GM19452 (cell line): ENCODE results near the gene LPCAT3.

Experiments
- ATAC-seq: cut with Tn5 transposase; IDR thresholded peaks from one replicate; pipeline ENCODE4 v1.9.1; 2021; ENCODE audit not compliant: unreplicated experiment

LPCAT3 gene

GRCh38 chr12:6965026-6965661, 53.1 kb downstream of the LPCAT3 start:
- ATAC-seq, result no peak

GRCh38 chr12:6964605-6965025, 53.7 kb downstream of the LPCAT3 start:
- no peak for ATAC-seq

- ATAC-seq, result no peak
Measured at GRCh38 chr12:6963791-6964413, 54.4 kb downstream of the LPCAT3 start.

GRCh38 chr12:6963016-6963731, 55.1 kb downstream of the LPCAT3 start:
- no peak for ATAC-seq

GRCh38 chr12:6962285-6963015, 55.8 kb downstream of the LPCAT3 start:
- no peak for ATAC-seq

DNA sequence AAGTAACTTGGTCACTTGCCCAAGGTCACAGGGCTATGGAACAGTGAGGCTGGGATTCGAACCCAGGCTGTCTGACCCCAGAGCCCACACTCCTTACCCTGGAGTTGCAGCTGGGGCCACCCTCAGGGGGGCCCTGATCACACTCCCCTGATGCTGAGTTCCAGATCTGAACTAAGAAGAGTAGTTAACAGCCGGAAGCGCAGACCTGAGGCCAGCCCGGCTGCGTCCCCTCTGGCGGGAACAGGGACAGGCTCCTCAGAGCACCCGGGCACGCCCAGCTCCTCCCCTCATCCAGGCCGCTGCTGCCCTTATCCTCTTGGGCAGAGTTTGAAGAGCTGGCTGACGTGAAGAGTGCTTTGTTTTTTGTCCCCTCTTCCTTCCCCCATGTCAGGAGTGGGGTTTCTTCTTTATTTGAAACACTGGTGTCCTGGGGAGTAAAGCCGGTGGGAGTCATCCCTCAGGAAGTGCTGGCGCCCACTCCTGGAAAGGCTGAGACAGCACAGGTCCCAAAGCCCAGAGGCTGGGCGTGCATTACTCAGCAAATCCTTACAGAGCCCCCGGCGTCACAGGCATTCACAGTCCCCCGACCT, 56.5 kb downstream of the LPCAT3 start:
- ATAC-seq, result no peak

GRCh38 chr12:6961278-6961694, 57.0 kb downstream of the LPCAT3 start:
- ATAC-seq, result no peak

DNA sequence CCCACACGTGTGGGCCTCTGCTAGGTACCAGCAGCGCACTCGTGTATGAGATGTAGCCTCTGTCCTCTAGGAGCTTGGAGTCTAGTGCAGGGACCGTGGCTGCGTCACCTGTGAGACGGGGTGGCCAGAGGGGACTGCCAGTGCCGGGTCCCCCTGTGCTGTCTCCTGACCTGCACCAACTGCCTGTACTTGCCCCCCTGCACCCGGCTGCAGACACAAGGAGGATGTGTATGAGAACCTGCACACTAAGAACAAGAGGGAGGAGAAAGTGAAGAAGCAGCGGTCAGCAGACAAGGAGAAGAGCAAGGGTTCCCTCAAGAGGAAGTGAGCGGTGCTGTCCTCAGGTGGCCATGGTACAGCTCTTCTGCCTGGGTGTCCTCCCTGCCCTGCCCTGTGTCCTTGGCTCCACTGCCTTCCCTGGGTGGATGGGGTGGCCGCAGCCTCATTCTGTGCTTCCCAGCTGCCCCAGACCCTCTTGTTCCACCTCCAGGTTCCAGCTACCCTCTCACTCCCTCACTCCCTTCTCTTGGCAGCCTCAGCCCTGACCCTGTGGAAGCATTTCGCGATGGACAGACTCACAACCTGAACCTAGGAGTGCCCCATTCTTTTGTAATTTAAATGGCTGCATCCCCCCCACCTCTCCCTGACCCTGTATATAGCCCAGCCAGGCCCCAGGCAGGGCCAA, 57.5 kb downstream of the LPCAT3 start:
- no peak for ATAC-seq

DNA sequence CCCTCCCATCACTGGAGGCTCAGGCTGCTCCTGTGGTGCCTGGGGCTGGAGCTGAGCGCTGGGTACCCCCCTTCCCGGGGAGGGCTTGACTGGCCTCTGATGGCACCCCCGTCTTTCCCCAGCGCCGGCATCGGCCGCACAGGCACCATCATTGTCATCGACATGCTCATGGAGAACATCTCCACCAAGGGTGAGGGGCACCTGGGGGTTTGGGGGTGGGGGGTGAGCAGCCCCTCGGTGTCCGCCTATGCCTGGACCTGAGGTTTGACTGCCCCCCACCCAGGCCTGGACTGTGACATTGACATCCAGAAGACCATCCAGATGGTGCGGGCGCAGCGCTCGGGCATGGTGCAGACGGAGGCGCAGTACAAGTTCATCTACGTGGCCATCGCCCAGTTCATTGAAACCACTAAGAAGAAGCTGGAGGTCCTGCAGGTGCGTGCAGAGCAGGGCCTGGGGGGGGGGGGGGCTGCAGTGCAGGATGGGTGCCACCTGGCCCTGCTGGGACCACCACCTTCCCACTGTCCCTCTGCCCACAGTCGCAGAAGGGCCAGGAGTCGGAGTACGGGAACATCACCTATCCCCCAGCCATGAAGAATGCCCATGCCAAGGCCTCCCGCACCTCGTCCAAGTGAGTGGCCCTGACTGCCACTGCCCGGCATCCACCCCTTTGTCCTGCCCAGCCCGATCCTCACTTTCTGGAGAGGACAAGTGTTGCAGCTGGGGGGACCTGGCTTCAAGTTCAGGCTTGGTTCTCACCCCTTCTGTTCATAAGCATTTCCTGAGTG, 58.3 kb downstream of the LPCAT3 start:
- no peak for ATAC-seq

DNA sequence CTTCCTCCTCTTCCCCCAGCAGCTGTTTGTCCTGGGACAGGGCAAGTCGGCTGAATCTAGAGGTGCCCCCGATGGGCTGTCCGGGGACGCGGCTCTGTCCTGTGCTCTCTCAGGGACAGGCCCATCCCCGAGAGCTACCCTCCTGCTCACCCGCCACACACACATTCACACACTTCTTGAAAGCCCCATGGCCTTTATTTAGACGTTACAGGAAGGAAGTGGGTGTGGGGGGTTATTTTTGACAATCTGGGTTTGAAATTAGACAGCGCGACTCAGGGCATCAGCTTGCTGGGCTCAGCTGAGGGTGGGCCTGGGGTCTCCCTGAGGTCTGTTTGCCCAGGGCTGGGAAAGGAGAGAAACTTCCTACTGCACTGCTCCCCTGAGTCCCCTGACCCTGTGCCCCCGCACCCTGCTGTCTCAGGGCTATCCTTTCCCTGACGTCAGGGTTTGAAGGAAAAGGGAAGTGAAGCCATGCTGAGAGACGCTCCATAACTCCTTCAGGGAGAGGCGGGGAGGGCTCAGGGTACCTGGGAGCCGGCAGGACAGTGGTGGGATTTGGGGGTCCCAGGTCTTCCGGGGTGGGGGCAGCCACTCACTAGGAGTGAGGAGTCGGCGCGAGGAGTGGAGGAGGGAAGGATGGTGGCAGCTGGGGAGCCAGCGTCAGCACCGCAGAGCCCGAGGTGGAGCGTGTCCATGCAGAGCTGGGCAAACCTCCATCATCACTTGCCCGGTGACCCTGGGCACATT, 59.0 kb downstream of the LPCAT3 start:
- peak; percentile 41 for ATAC-seq

- no peak for ATAC-seq
Measured at GRCh38 chr12:6958609-6959057, 59.6 kb downstream of the LPCAT3 start.

DNA sequence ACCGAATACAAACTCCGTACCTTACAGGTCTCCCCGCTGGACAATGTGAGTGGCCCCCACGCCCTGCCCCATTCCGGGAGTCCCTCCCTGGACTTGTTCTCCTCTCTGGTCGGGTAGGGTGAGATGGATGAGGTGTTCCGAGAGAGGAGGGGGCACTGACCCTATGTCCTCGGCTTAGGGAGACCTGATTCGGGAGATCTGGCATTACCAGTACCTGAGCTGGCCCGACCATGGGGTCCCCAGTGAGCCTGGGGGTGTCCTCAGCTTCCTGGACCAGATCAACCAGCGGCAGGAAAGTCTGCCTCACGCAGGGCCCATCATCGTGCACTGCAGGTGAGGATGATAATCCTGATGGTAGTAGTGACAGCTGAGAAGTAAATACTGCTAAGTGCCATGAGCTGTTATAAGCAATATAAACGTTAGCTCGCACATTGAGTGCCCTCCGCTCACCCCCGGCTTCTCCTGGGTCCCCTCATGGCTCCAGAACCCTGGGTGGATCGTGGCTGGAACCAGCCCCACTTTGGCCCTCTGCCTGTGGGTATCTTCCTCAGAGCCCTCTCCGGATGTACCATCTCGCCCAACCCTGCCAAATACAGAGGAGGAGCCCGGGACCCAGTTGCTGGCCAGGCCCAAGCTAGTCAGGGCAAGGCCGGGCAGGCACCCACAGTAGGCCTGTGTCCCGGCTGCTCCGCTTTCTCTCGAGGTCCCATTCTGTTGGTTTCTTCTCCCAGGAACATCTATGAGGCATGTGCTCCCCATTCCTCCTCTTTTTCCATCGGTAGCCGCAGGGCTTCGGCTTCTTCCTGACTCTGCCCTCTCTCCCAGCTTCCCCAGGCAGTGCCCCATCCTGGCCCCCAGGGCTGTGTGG, 60.3 kb downstream of the LPCAT3 start:
- no peak for ATAC-seq

GRCh38 chr12:6957151-6957701, 61.0 kb downstream of the LPCAT3 start:
- ATAC-seq, result no peak

GRCh38 chr12:6956021-6956727, 62.1 kb downstream of the LPCAT3 start:
- no peak for ATAC-seq

DNA sequence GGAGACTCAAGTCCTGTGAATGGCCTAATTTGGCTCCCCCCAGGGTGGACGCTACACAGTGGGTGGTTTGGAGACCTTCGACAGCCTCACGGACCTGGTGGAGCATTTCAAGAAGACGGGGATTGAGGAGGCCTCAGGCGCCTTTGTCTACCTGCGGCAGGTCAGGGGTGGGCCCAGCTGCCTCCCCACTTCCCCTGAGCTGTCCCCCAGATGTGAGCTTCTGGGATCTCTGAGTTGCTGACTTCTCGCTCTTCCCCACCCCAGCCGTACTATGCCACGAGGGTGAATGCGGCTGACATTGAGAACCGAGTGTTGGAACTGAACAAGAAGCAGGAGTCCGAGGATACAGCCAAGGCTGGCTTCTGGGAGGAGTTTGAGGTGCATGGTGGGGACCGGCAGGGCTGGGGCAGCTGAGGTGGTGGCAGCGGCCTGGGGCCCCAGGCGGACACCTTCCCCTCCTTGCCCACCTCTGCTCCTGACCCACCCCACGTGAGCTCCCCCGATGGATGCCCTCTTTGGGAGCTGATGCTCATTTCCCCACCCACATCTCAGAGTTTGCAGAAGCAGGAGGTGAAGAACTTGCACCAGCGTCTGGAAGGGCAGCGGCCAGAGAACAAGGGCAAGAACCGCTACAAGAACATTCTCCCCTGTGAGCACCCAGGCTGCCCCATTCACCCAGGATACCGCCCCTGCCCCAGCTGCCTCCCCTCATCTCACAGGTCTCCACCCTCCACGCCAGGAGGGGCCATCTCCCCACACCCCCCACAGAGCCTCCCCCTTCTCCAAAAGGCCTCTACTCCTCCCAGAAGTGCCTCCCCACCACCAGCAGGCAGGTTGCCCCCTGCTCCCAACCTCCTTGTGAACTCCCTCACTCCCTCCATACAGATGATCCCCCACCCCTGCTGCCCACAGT, 62.9 kb downstream of the LPCAT3 start:
- no peak for ATAC-seq
